SIG-M5 treated with dmso at 0.1 percent for 504 hours (cell line): ENCODE data around the gene SCAPER.
"Not testable (repeated sequence)": the region's sequence is repeated elsewhere in the genome, so short reads cannot be mapped to it uniquely, and the experiment has no call there.

Experiments used
- DNase-seq: peaks from one replicate; lab custom pipeline; 2025; ENCODE audit not compliant: unreplicated experiment; lab: John Stamatoyannopoulos, UW

Gene SCAPER

GRCh38 chr15:76330080-76330680 is 575.0 kb downstream of the SCAPER start:
- peak; percentile 40 for DNase-seq

GRCh38 chr15:76328958-76329357 is 576.2 kb downstream of the SCAPER start:
- DNase-seq, result no peak

GRCh38 chr15:76328106-76328696 is 576.9 kb downstream of the SCAPER start:
- no peak for DNase-seq

- DNase-seq, result no peak
Measured at GRCh38 chr15:76327191-76328105, 577.7 kb downstream of the SCAPER start.

GRCh38 chr15:76325704-76326103 is 579.4 kb downstream of the SCAPER start:
- DNase-seq, result no peak

GRCh38 chr15:76324066-76324465 is 581.1 kb downstream of the SCAPER start:
- DNase-seq, result no peak

- no peak for DNase-seq
Measured at GRCh38 chr15:76321602-76322001, 583.5 kb downstream of the SCAPER start.

GRCh38 chr15:76321171-76321570 is 584.0 kb downstream of the SCAPER start:
- DNase-seq, result no peak

- no peak for DNase-seq
Measured at GRCh38 chr15:76320012-76320411, 585.1 kb downstream of the SCAPER start.

- no peak for DNase-seq
Measured at GRCh38 chr15:76313731-76314130, 591.4 kb downstream of the SCAPER start.

- DNase-seq, result not testable (repeated sequence)
Measured at GRCh38 chr15:76313175-76313567, 592.0 kb downstream of the SCAPER start.

GRCh38 chr15:76312540-76313174 is 592.5 kb downstream of the SCAPER start:
- DNase-seq, result peak; percentile 37

- peak; percentile 90 for DNase-seq
Measured at GRCh38 chr15:76311100-76311953, 593.8 kb downstream of the SCAPER start, which contains the start of gene ETFA. ETFA (minus strand) TSS chr15:76311469; CDS start chr15:76311388, 81 bp downstream.

GRCh38 chr15:76310475-76311099 is 594.6 kb downstream of the SCAPER start:
- peak; percentile 15 for DNase-seq

- no peak for DNase-seq
Measured at GRCh38 chr15:76309601-76310330, 595.4 kb downstream of the SCAPER start.

GRCh38 chr15:76303909-76304308 is 601.2 kb downstream of the SCAPER start:
- DNase-seq, result no peak

GRCh38 chr15:76299786-76300185 is 605.4 kb downstream of the SCAPER start:
- DNase-seq, result peak; percentile 61

GRCh38 chr15:76298986-76299385 is 606.2 kb downstream of the SCAPER start:
- DNase-seq, result no peak

GRCh38 chr15:76297951-76298350 is 607.2 kb downstream of the SCAPER start:
- not testable (repeated sequence) for DNase-seq
